PC-9 (cell line): ENCODE data around the gene VGLL2. TPM values are rescaled to one million over a fixed set of nuclear protein-coding genes. Genes with fewer than 3 reads are reported as not detected.

Source experiments
- BruUV-seq: library from RNA; stranded (reverse); fragments of 400-500 nt; replicated peaks from 2 replicates; lab custom pipeline; 2021; lab: Mats Ljungman, UMichigan
- CTCF ChIA-PET: fragments of 300-600 bp; sonication (Branson Sonifier 250); formaldehyde crosslinking; loops from one replicate; lab custom pipeline; 2022; ENCODE audit warnings: antibody characterized with exemption; lab: Charles Lee
- POLR2A ChIA-PET: fragments of 300-600 bp; sonication (Branson Sonifier 250); formaldehyde crosslinking; loops from one replicate; lab custom pipeline; 2022; ENCODE audit warnings: antibody characterized with exemption; ENCODE audit not compliant: unreplicated experiment; lab: Charles Lee
- DNase-seq, 2 experiments: peaks; one replicate each; pipeline versions ENCODE4 v3.0.0 to v3.0.0-alpha.2; 2015 to 2022; ENCODE audit warnings: mixed read lengths in 1 of 2
- H2AFZ ChIP-seq: fragments of 200-600 bp; sonication (generic); 2 replicates; pipeline ENCODE4 v1.8.1; 2017; ENCODE audit warnings: antibody characterized with exemption
- H3F3A ChIP-seq: fragments of 200-600 bp; sonication (generic); 2 replicates; pipeline ENCODE4 v1.8.1; 2017; ENCODE audit warnings: antibody characterized with exemption, mild to moderate bottlenecking, low read depth; ENCODE audit not compliant: insufficient read depth
- H3K27ac ChIP-seq: fragments of 200-600 bp; sonication (generic); 2 replicates; pipeline ENCODE4 v1.6.1; 2016; ENCODE audit warnings: mixed run types
- H3K27me3 ChIP-seq: fragments of 200-600 bp; sonication (generic); 2 replicates; pipeline ENCODE4 v1.6.1; 2016; ENCODE audit warnings: low read depth, mixed run types; ENCODE audit not compliant: insufficient read depth
- H3K36me3 ChIP-seq: fragments of 200-600 bp; sonication (generic); 2 replicates; pipeline ENCODE4 v1.6.1; 2016; ENCODE audit warnings: low read depth, mixed run types
- H3K4me1 ChIP-seq: fragments of 200-600 bp; sonication (generic); replicated peaks from 2 replicates; pipeline ENCODE4 v1.6.1; 2016; ENCODE audit warnings: mixed run types; ENCODE audit not compliant: insufficient read depth
- H3K4me2 ChIP-seq: fragments of 200-600 bp; sonication (generic); 2 replicates; pipeline ENCODE4 v1.6.1; 2017; ENCODE audit warnings: mixed run types
- H3K4me3 ChIP-seq: fragments of 200-600 bp; sonication (generic); 2 replicates; pipeline ENCODE4 v1.6.1; 2016; ENCODE audit warnings: mixed run types
- H3K79me2 ChIP-seq: fragments of 200-600 bp; sonication (generic); 2 replicates; pipeline ENCODE4 v1.6.1; 2017; ENCODE audit warnings: low read depth, mixed run types
- H3K9me2 ChIP-seq: fragments of 200-600 bp; sonication (generic); 2 replicates; pipeline ENCODE4 v1.8.1; 2017; ENCODE audit warnings: mild to moderate bottlenecking; ENCODE audit not compliant: insufficient read depth
- H3K9me3 ChIP-seq: fragments of 200-600 bp; sonication (generic); 2 replicates; pipeline ENCODE4 v1.8.1; 2016; ENCODE audit warnings: low read depth; ENCODE audit not compliant: insufficient read depth
- H4K20me1 ChIP-seq: fragments of 200-600 bp; sonication (generic); 2 replicates; pipeline ENCODE4 v1.8.1; 2017; ENCODE audit not compliant: insufficient read depth
- EZH2 ChIP-seq: fragments of 200-600 bp; sonication (generic); IDR thresholded peaks from 2 replicates; pipeline ENCODE4 v1.8.0; 2017; ENCODE audit warnings: antibody characterized with exemption, low read depth
- intact Hi-C: fragments of 100-400 bp; cut with micrococcal nuclease; formaldehyde crosslinking; loops from one replicate; pipeline ENCODE4 v1.10.0; 2022; ENCODE audit not compliant: unreplicated experiment
- total RNA-seq: library from RNA; stranded (reverse); gene quantifications from 2 replicates; pipeline ENCODE4 v1.2.3, GENCODE V29; 2021
- TF ChIP-seq, protein P1 (sequence below): fragments of 200-600 bp; sonication (generic); conservative IDR thresholded peaks from 2 replicates; pipeline ENCODE4 v1.6.1; 2017; ENCODE audit warnings: mixed run types, antibody characterized with exemption, mild to moderate bottlenecking, moderate library complexity

VGLL2 gene
- total RNA-seq, 1 experiment from 2014 or later: not detected

- H3K27me3 ChIP-seq: no peaks in the 10 kb centered on the region
- H3K4me3 ChIP-seq: no peak overlapping the region
- H3K36me3 ChIP-seq: no peaks in the 10 kb centered on the region
- H3K9me3 ChIP-seq: no peaks in the 10 kb centered on the region
- ChIA-PET CTCF (no interaction called here), POLR2A (no interaction called here)
- no peak overlapping the region for H3K27ac ChIP-seq
- no peak overlapping the region for H3K4me2 ChIP-seq
- no peaks in the 10 kb centered on the region for H4K20me1 ChIP-seq
- no peaks in the 10 kb centered on the region for H3F3A ChIP-seq
- H3K9me2 ChIP-seq: no peaks in the 10 kb centered on the region
- no peak overlapping the region for H2AFZ ChIP-seq
- intact Hi-C loops: no loop called here
- no TSS peak for BruUV-seq
- H3K4me1 ChIP-seq: no peaks in the 10 kb centered on the region
- no peaks in the 10 kb centered on the region for H3K79me2 ChIP-seq
- no peak for DNase-seq
- TF ChIP-seq EZH2: no peak
- TF ChIP-seq, protein P1, sequence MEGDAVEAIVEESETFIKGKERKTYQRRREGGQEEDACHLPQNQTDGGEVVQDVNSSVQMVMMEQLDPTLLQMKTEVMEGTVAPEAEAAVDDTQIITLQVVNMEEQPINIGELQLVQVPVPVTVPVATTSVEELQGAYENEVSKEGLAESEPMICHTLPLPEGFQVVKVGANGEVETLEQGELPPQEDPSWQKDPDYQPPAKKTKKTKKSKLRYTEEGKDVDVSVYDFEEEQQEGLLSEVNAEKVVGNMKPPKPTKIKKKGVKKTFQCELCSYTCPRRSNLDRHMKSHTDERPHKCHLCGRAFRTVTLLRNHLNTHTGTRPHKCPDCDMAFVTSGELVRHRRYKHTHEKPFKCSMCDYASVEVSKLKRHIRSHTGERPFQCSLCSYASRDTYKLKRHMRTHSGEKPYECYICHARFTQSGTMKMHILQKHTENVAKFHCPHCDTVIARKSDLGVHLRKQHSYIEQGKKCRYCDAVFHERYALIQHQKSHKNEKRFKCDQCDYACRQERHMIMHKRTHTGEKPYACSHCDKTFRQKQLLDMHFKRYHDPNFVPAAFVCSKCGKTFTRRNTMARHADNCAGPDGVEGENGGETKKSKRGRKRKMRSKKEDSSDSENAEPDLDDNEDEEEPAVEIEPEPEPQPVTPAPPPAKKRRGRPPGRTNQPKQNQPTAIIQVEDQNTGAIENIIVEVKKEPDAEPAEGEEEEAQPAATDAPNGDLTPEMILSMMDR: no peak
Observed at GRCh38 chr6:117227245-117227962, 38.0 kb upstream of the VGLL2 start.

DNA sequence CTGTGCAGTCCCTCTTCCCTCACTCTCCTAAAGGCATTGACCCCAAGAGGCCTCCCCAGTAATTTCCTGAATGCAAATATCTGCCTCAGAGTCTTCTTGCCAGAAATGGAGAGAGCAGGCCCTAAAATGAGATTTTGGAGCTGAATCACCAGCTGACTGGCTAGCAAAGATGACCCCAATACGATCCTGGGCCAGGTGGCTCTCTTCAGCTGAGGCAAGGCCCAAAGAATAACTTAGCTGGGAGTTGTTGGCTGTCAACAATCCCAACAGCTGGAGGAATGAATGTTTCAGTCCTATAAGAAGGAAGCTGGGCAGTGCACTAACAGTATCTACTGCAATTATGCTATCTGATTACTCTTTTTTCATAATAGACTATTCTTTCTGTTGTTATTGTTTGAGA, 37.2 kb upstream of the VGLL2 start:
- H3F3A ChIP-seq: no peaks in the 10 kb centered on the region
- H3K79me2 ChIP-seq: no peaks in the 10 kb centered on the region
- no peaks in the 10 kb centered on the region for H3K9me3 ChIP-seq
- H3K9me2 ChIP-seq: no peaks in the 10 kb centered on the region
- ChIA-PET CTCF (no interaction called here), POLR2A (no interaction called here)
- DNase-seq: no peak
- no peak overlapping the region for H3K4me2 ChIP-seq
- H3K27me3 ChIP-seq: no peaks in the 10 kb centered on the region
- H3K4me3 ChIP-seq: no peak overlapping the region
- BruUV-seq: no TSS peak
- H3K36me3 ChIP-seq: no peaks in the 10 kb centered on the region
- intact Hi-C loops: no loop called here
- H3K27ac ChIP-seq: no peak overlapping the region
- TF ChIP-seq EZH2: no peak
- TF ChIP-seq, protein P1: no peak
- no peaks in the 10 kb centered on the region for H4K20me1 ChIP-seq
- no peaks in the 10 kb centered on the region for H3K4me1 ChIP-seq
- H2AFZ ChIP-seq: no peak overlapping the region

DNA sequence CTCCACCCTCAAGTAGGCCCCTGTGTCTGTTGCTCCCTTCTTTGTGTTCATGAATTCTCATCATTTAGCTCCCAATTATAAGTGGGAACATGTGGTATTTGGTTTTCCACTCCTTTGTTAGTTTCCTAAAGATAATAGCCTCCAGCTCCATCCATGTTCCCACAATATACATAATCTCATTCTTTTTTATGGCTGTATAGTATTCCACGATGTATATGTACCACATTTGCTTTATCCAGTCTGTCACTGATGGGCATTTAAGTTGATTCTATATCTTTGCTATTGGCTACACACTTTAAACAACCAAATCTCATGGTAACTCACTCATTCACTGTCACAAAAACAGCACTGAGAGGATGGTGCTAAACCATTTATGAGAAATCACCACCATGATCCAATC, 35.5 kb upstream of the VGLL2 start:
- Histone ChIP-seq H3F3A (no peaks in the 10 kb centered on the region), H3K79me2 (no peaks in the 10 kb centered on the region), H3K9me3 (no peaks in the 10 kb centered on the region), H4K20me1 (no peaks in the 10 kb centered on the region), H2AFZ (no peak overlapping the region), H3K27me3 (no peaks in the 10 kb centered on the region), H3K9me2 (no peaks in the 10 kb centered on the region), H3K4me1 (no peaks in the 10 kb centered on the region), H3K36me3 (no peaks in the 10 kb centered on the region), H3K4me2 (no peak overlapping the region), H3K4me3 (no peak overlapping the region), H3K27ac (no peak overlapping the region)
- ChIA-PET POLR2A (no interaction called here), CTCF (no interaction called here)
- TF ChIP-seq, protein P1: no peak
- no peak for TF ChIP-seq EZH2
- no TSS peak for BruUV-seq
- intact Hi-C loops: no loop called here
- no peak for DNase-seq
